ENCODE results near the gene ANKRD11. TPM values are rescaled to one million over a fixed set of nuclear protein-coding genes. Genes with fewer than 3 reads are reported as not detected.
A peak's percentile ranks its signal among the peaks of the same experiment; 100 is the strongest.
"Not testable (repeated sequence)": the region's sequence is repeated elsewhere in the genome, so short reads cannot be mapped to it uniquely, and the experiment has no call there.

Gene ANKRD11
- total and polyA plus RNA-seq, 3 experiments from 2014 or later: 39.8 to 150 (median 130) TPM

DNA sequence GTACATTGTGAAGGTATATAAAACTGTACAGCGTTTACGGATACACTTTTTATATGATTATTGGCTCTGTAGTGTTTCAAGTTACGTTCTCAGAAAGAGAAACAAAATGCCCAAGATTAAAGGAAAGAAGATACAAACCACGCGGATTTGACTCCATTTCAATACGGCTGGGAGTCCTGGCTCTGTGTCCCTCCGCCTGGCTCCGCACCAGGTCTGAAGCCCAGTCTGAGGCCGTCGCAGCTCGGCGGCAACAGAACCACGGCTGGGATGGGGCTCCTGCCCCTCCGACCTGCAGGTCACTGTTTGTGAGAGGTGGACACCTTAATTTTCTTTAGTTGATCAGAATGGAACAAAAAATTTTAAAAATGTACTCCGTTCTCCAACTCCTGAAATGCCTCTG is 222.6 kb downstream of the ANKRD11 start:
- CTCF ChIA-PET: not testable (repeated sequence)
- POLR2A ChIA-PET: interaction anchor here (0.8 kb wide), 1 partner anchor 20 kb away, joined by 4 read pairs; no protein-coding TSS in a partner anchor

DNA sequence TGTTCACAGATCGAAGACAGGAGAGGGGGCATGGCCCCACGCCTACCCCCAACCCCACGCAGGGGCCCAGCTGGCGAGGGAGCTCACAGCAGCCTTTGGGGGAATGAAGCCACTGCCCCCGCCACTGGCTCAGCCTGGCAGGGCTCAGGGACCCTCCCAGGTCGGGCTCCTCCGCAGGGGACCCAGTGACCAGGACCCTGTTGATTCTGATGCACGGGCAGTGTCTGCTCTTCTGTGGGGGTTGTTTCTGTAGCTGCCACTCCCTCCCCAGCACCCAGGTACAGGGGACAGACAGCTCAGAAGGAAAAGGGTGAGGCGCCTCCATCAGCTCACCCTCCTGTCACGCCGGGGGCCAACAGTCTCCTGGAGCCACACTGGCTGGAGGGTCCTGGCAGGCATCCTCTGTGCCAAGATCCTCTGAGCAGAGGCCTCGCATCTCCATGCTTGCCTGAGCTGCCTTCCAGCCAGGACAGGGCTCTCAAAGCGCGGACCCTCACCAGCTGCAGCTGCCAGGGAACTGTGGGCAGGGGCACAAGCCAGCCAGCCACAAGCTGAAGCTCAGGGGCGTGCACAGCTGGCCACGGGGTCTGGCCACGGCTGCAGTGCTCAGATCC is 223.7 kb downstream of the ANKRD11 start:
- H3K4me3 Mint-ChIP-seq: peak overlapping the region in 1 of 7 donors; percentile 65
- Histone ChIP-seq H3K9me3 (ENCODE audit: low read length) (no peaks in the 10 kb centered on the region), H3K4me1 (ENCODE audit: insufficient read depth, low read length) (no peaks in the 10 kb centered on the region), H3K4me3 (ENCODE audit: low read length) (no peak overlapping the region), H3K27ac (ENCODE audit: low read depth, low read length) (no peak overlapping the region), H3K36me3 (ENCODE audit: insufficient read depth, low read length) (peaks cover 19% of the 10 kb centered on the region), H3K27me3 (ENCODE audit: insufficient read depth, low read length, poor library complexity, severe bottlenecking) (no peaks in the 10 kb centered on the region)
- ChIA-PET POLR2A (interaction anchor here (0.6 to 0.8 kb wide), 2 partner anchors 19 to 469 kb away, joined by 4 read pairs; no protein-coding TSS in a partner anchor), CTCF (no interaction called here)
- peaks cover 5 to 53% (median 5%) of the 10 kb centered on the region in 3 donors for H3K36me3 Mint-ChIP-seq
- no peak overlapping the region for H3K27ac Mint-ChIP-seq
- H3K27me3 Mint-ChIP-seq: peaks cover 0 to 3% of the 10 kb centered on the region in 2 donors
- H3K4me1 Mint-ChIP-seq: peaks cover 0 to 7% (median 1%) of the 10 kb centered on the region in 3 donors
- no peak for DNase-seq
- H3K9me3 Mint-ChIP-seq: no peaks in the 10 kb centered on the region

More for the DNA sequence above, 222.6 kb downstream of the ANKRD11 start:
- H3K36me3 Mint-ChIP-seq: peaks cover 5 to 64% (median 12%) of the 10 kb centered on the region in 3 donors
- not testable (repeated sequence) for H3K27me3 ChIP-seq (ENCODE audit: insufficient read depth, low read length, poor library complexity, severe bottlenecking); H3K4me3 ChIP-seq (ENCODE audit: low read length); H3K4me3 Mint-ChIP-seq; H3K27ac ChIP-seq (ENCODE audit: low read depth, low read length); H3K4me1 ChIP-seq (ENCODE audit: insufficient read depth, low read length); H3K27me3 Mint-ChIP-seq; H3K27ac Mint-ChIP-seq; H3K4me1 Mint-ChIP-seq; H3K9me3 Mint-ChIP-seq; DNase-seq; H3K9me3 ChIP-seq (ENCODE audit: low read length)
- H3K36me3 ChIP-seq (ENCODE audit: insufficient read depth, low read length): peaks cover 24% of the 10 kb centered on the region

GRCh38 chr16:89265647-89266046 is 224.7 kb downstream of the ANKRD11 start:
- Histone ChIP-seq H3K9me3 (ENCODE audit: low read length) (no peaks in the 10 kb centered on the region), H3K27me3 (ENCODE audit: insufficient read depth, low read length, poor library complexity, severe bottlenecking) (no peaks in the 10 kb centered on the region), H3K27ac (ENCODE audit: low read depth, low read length) (no peak overlapping the region), H3K36me3 (ENCODE audit: insufficient read depth, low read length) (peaks cover 19% of the 10 kb centered on the region), H3K4me1 (ENCODE audit: insufficient read depth, low read length) (no peaks in the 10 kb centered on the region), H3K4me3 (ENCODE audit: low read length) (no peak overlapping the region)
- ChIA-PET CTCF (no interaction called here), POLR2A (no interaction called here)
- H3K4me3 Mint-ChIP-seq: no peak overlapping the region
- H3K9me3 Mint-ChIP-seq: no peaks in the 10 kb centered on the region
- no peak for DNase-seq
- H3K4me1 Mint-ChIP-seq: peaks cover 0 to 10% (median 5%) of the 10 kb centered on the region in 3 donors
- H3K36me3 Mint-ChIP-seq: peaks cover 5 to 44% (median 5%) of the 10 kb centered on the region in 3 donors
- peaks cover 0 to 2% of the 10 kb centered on the region in 2 donors for H3K27me3 Mint-ChIP-seq
- no peak overlapping the region for H3K27ac Mint-ChIP-seq

DNA sequence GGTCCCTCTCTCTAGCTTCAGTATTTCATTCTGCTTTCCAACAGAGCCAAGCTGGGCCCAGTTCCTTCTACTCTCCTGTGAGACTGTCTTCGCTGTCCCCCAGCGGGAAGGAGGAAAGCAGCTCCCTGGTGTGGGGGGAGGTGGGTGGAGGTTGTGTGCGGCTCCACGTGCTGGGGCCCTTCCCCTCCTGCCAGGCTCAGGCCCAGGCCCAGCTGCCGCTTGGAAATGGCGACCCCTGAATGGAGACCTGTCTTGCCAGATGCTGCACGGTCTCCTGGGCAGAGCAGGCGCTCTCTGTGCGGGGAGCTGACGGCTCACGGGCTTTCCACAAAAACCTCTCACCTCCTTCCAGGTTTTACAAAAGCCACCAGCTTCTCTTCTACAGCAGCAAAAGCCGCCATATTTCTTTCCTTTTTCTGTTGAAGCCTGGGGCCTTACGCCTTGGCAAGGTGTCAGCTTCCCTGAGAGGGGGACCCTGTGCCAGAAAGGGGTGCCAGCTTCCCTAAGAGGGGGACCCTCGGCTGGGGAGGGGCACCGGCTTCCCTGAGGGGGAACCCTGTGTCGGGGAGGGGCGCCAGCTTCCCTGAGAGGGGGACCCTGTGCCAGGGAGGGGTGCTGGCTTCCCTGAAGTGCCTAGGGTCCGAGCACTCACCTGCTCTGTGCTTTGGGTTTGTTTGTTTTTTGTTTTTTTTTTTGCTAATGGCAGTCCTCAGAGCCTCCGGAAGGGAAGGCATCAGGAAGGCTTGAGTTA is 225.4 kb downstream of the ANKRD11 start:
- Histone ChIP-seq H3K4me1 (ENCODE audit: insufficient read depth, low read length) (no peaks in the 10 kb centered on the region), H3K27me3 (ENCODE audit: insufficient read depth, low read length, poor library complexity, severe bottlenecking) (no peaks in the 10 kb centered on the region), H3K27ac (ENCODE audit: low read depth, low read length) (no peak overlapping the region), H3K9me3 (ENCODE audit: low read length) (no peaks in the 10 kb centered on the region), H3K4me3 (ENCODE audit: low read length) (no peak overlapping the region), H3K36me3 (ENCODE audit: insufficient read depth, low read length) (peaks cover 16% of the 10 kb centered on the region)
- Mint-ChIP-seq H3K9me3 (no peaks in the 10 kb centered on the region), H3K4me1 (peaks cover 0 to 10% (median 5%) of the 10 kb centered on the region in 3 donors), H3K27ac (no peak overlapping the region), H3K4me3 (peak overlapping the region in 1 of 7 donors; percentile 61), H3K27me3 (peaks cover 0 to 2% of the 10 kb centered on the region in 2 donors), H3K36me3 (peaks cover 5 to 37% (median 5%) of the 10 kb centered on the region in 3 donors)
- POLR2A ChIA-PET: interaction anchor here (0.5 to 0.6 kb wide), 2 partner anchors 9 to 644 kb away, joined by 3 to 4 read pairs; no protein-coding TSS in a partner anchor
- peak in 1 of 5 donors; percentile 36 for DNase-seq
- CTCF ChIA-PET: no interaction called here

DNA sequence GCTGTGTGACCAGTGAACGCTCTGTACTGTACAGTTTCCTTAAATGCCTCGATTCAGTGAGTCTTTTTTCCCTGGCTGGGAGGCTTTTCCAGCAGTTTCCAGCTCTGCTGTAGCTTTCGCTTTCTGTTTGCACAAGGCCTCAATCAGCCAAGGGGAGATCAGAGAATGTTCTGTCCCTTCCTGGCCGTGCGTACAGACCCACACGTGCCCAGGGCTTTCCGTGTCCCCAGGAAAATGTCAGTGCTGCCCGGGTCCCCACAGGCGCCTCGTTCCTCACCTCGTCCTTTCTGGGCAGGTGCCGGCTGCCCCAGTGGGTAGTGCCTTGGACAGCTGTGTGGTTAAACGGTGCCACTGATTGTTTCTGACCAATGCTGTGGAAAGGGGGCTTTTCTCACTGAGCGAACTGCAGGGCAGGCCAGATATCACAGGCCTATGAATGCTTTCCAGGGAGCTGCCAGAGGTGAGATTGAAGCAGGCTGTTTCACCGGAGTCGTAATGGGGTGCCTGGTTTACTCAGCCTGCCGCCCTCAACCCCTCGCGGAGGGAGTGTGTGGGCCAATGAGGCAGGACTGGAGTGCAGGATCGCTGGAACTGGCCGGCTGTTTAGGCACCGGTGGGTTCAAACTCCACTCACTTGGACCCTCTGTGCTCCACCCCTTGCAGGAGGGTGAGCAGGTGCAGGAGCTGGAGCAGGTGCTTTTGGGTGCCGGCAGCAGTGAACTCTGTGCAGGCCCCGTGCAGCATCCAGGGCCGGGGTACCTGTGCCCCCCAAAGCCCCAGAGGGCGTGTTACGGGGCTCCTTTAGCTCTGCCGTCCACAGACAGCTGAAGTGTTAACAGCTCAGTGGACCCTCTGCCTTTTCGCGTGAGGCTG is 228.4 kb downstream of the ANKRD11 start:
- peak overlapping the region in 1 of 8 donors; percentile 54 for H3K27ac Mint-ChIP-seq
- CTCF ChIA-PET: interaction anchor here (1.5 kb wide), 1 partner anchor 27 kb away, joined by 3 read pairs; no protein-coding TSS in a partner anchor
- DNase-seq: no peak
- H3K9me3 Mint-ChIP-seq: no peaks in the 10 kb centered on the region
- peaks cover 7 to 21% (median 16%) of the 10 kb centered on the region in 3 donors for H3K4me1 Mint-ChIP-seq
- Histone ChIP-seq H3K27me3 (ENCODE audit: insufficient read depth, low read length, poor library complexity, severe bottlenecking) (no peaks in the 10 kb centered on the region), H3K4me3 (ENCODE audit: low read length) (no peak overlapping the region), H3K4me1 (ENCODE audit: insufficient read depth, low read length) (peaks cover under 1% of the 10 kb centered on the region), H3K9me3 (ENCODE audit: low read length) (no peaks in the 10 kb centered on the region), H3K27ac (ENCODE audit: low read depth, low read length) (no peak overlapping the region), H3K36me3 (ENCODE audit: insufficient read depth, low read length) (peaks cover 4% of the 10 kb centered on the region)
- peaks cover 10 to 19% of the 10 kb centered on the region in 2 donors for H3K27me3 Mint-ChIP-seq
- POLR2A ChIA-PET: no interaction called here
- H3K36me3 Mint-ChIP-seq: peaks cover 0 to 16% (median 0%) of the 10 kb centered on the region in 3 donors
- peak overlapping the region in 1 of 7 donors; percentile 74 for H3K4me3 Mint-ChIP-seq

GRCh38 chr16:89259901-89260300 is 230.5 kb downstream of the ANKRD11 start:
- H3K36me3 Mint-ChIP-seq; H3K9me3 Mint-ChIP-seq; POLR2A ChIA-PET; DNase-seq; H3K27ac ChIP-seq (ENCODE audit: low read depth, low read length); H3K36me3 ChIP-seq (ENCODE audit: insufficient read depth, low read length); H3K9me3 ChIP-seq (ENCODE audit: low read length); H3K4me3 Mint-ChIP-seq; H3K4me1 ChIP-seq (ENCODE audit: insufficient read depth, low read length); H3K27ac Mint-ChIP-seq; H3K27me3 ChIP-seq (ENCODE audit: insufficient read depth, low read length, poor library complexity, severe bottlenecking); H3K4me3 ChIP-seq (ENCODE audit: low read length): not testable (repeated sequence)
- Mint-ChIP-seq H3K4me1 (peaks cover 12 to 26% (median 16%) of the 10 kb centered on the region in 3 donors), H3K27me3 (peaks cover 18 to 29% of the 10 kb centered on the region in 2 donors)
- CTCF ChIA-PET: interaction anchor here (0.6 kb wide), 1 partner anchor 356 kb away, joined by 3 read pairs; no protein-coding TSS in a partner anchor

- H3K36me3 Mint-ChIP-seq: no peaks in the 10 kb centered on the region
- H3K36me3 ChIP-seq (ENCODE audit: insufficient read depth, low read length): no peaks in the 10 kb centered on the region
Measured at GRCh38 chr16:89257757-89258465, 232.4 kb downstream of the ANKRD11 start.

More at GRCh38 chr16:89257757-89258465, 232.4 kb downstream of the ANKRD11 start:
- peaks cover 12 to 26% (median 16%) of the 10 kb centered on the region in 3 donors for H3K4me1 Mint-ChIP-seq
- CTCF ChIA-PET: no interaction called here
- H3K4me3 Mint-ChIP-seq: peak overlapping the region; percentile 28 to 89 (median 70)
- POLR2A ChIA-PET: no interaction called here
- H3K9me3 Mint-ChIP-seq: no peaks in the 10 kb centered on the region
- no peaks in the 10 kb centered on the region for H3K9me3 ChIP-seq (ENCODE audit: low read length)
- H3K27me3 Mint-ChIP-seq: peaks cover 24 to 29% of the 10 kb centered on the region in 2 donors
- peaks cover 4% of the 10 kb centered on the region for H3K27me3 ChIP-seq (ENCODE audit: insufficient read depth, low read length, poor library complexity, severe bottlenecking)
- H3K27ac ChIP-seq (ENCODE audit: low read depth, low read length): no peak overlapping the region
- no peak for DNase-seq
- peak overlapping the region in 4 of 8 donors; percentile 11 to 38 (median 28) for H3K27ac Mint-ChIP-seq
- H3K4me3 ChIP-seq (ENCODE audit: low read length): no peak overlapping the region
- H3K4me1 ChIP-seq (ENCODE audit: insufficient read depth, low read length): peaks cover 7% of the 10 kb centered on the region
